Frontal cortex (tissue), 4 donors: ENCODE results near the gene ATP2A3. TPM values are rescaled to one million over a fixed set of nuclear protein-coding genes. Genes with fewer than 3 reads are reported as not detected.
A peak's percentile ranks its signal among the peaks of the same experiment; 100 is the strongest.

Source experiments
- DNase-seq, 2 donors: peaks; one replicate each; pipeline ENCODE4 v3.0.0; 2012; ENCODE audit warnings: low spot score in 2 of 2
- FAIRE-seq: peaks from 2 replicates; lab custom pipeline; 2012; peaks lifted over from hg19 to GRCh38; lab: Jason Lieb, UNC
- total RNA-seq: library from RNA; depleted of rRNA; stranded (reverse); fragments of >200 nt; gene quantifications from one replicate; pipeline ENCODE4 v1.2.3, GENCODE V29; 2014
- donor health status: control.
- donor health status: control.
- donor health status: control.

Gene ATP2A3
- 2.4 TPM for total RNA-seq

GRCh38 chr17:3964203-3965117 is at the start of gene ATP2A3:
Gene ATP2A3 (minus strand): TSS chr17:3964437. CDS start chr17:3964291, 146 bp downstream.
- peak in 1 of 2 donors; percentile 48 for DNase-seq
- FAIRE-seq, result no peak

GRCh38 chr17:4010754-4011153 is 46.5 kb upstream of the ATP2A3 start:
- no peak for FAIRE-seq
- no peak for DNase-seq

GRCh38 chr17:4009186-4009785 is 45.0 kb upstream of the ATP2A3 start:
- no peak for DNase-seq
- no peak for FAIRE-seq

GRCh38 chr17:4008441-4009185 is 44.4 kb upstream of the ATP2A3 start:
- no peak for DNase-seq
- no peak for FAIRE-seq

- DNase-seq, result no peak
Measured at GRCh38 chr17:4008082-4008435, 43.8 kb upstream of the ATP2A3 start.

GRCh38 chr17:4007346-4008081 is 43.3 kb upstream of the ATP2A3 start:
- FAIRE-seq, result no peak
- DNase-seq, result no peak

More at GRCh38 chr17:4008082-4008435, 43.8 kb upstream of the ATP2A3 start:
- FAIRE-seq, result no peak

- FAIRE-seq (no peak), DNase-seq (no peak)
Measured at GRCh38 chr17:4006745-4007211, 42.5 kb upstream of the ATP2A3 start.

- FAIRE-seq, result no peak
- DNase-seq, result no peak
Measured at GRCh38 chr17:4006165-4006589, 41.9 kb upstream of the ATP2A3 start.

GRCh38 chr17:4005296-4006164 is 41.3 kb upstream of the ATP2A3 start:
- no peak for DNase-seq
- no peak for FAIRE-seq

GRCh38 chr17:4004517-4005295 is 40.5 kb upstream of the ATP2A3 start:
- no peak for FAIRE-seq
- DNase-seq, result peak; percentile 69 to 80

GRCh38 chr17:4003501-4004421 is 39.5 kb upstream of the ATP2A3 start:
- no peak for DNase-seq
- no peak for FAIRE-seq

- DNase-seq (no peak), FAIRE-seq (no peak)
Measured at GRCh38 chr17:4003131-4003500, 38.9 kb upstream of the ATP2A3 start.

GRCh38 chr17:4001048-4001590 is 36.9 kb upstream of the ATP2A3 start:
- no peak for DNase-seq
- no peak for FAIRE-seq

GRCh38 chr17:3998436-3998835 is 34.2 kb upstream of the ATP2A3 start:
- DNase-seq, result no peak
- no peak for FAIRE-seq

- FAIRE-seq, result no peak
Measured at GRCh38 chr17:3995067-3995466, 30.8 kb upstream of the ATP2A3 start.

GRCh38 chr17:3994221-3994576 is 30.0 kb upstream of the ATP2A3 start:
- DNase-seq (no peak), FAIRE-seq (no peak)

More at GRCh38 chr17:3995067-3995466, 30.8 kb upstream of the ATP2A3 start:
- DNase-seq, result no peak
